HepG2 (cell line): ENCODE data around the gene CDR2L. TPM values are rescaled to one million over a fixed set of nuclear protein-coding genes. Genes with fewer than 3 reads are reported as not detected.

ENCODE experiments used
- AGO1 ChIP-seq: fragments of 200-400 bp; formaldehyde crosslinking; IDR thresholded peaks from 2 replicates; pipeline ENCODE4 v1.6.1; 2017; ENCODE audit warnings: mild to moderate bottlenecking, low read depth, low read length, moderate library complexity; ENCODE audit not compliant: poor library complexity, severe bottlenecking
- ATF1 ChIP-seq: IDR thresholded peaks from 2 replicates; pipeline ENCODE4 v1.6.1; 2016; ENCODE audit warnings: mild to moderate bottlenecking, control low read depth
- ATM ChIP-seq: fragments of 450-650 bp; IDR thresholded peaks from 2 replicates; pipeline ENCODE4 v1.7.1; 2017; ENCODE audit warnings: mild to moderate bottlenecking, borderline replicate concordance
- CBFB ChIP-seq: sonication (generic); formaldehyde crosslinking; IDR thresholded peaks from 2 replicates; pipeline ENCODE4 v1.4.0; 2020; ENCODE audit warnings: missing genetic modification reagents
- CBX5 ChIP-seq: sonication (generic); formaldehyde crosslinking; IDR thresholded peaks from 2 replicates; pipeline ENCODE4 v1.4.0; 2020; ENCODE audit warnings: missing genetic modification reagents, borderline replicate concordance
- EEA1 ChIP-seq: sonication (generic); formaldehyde crosslinking; IDR thresholded peaks from 2 replicates; pipeline ENCODE4 v1.5.1; 2020; ENCODE audit warnings: mild to moderate bottlenecking, missing genetic modification reagents, borderline replicate concordance
- EED ChIP-seq: sonication (generic); formaldehyde crosslinking; IDR thresholded peaks from 2 replicates; pipeline ENCODE4 v1.5.0; 2020; ENCODE audit warnings: mild to moderate bottlenecking, missing genetic modification reagents
- HOXA7 ChIP-seq: sonication (generic); formaldehyde crosslinking; IDR thresholded peaks from 2 replicates; pipeline ENCODE4 v1.8.1; 2022; ENCODE audit warnings: mild to moderate bottlenecking, missing genetic modification reagents, moderate library complexity
- KAT8 ChIP-seq: IDR thresholded peaks from 2 replicates; pipeline ENCODE4 v1.6.1; 2016; ENCODE audit warnings: missing genetic modification reagents, missing compliant biosample characterization
- KLF13 ChIP-seq: sonication (generic); formaldehyde crosslinking; IDR thresholded peaks from 2 replicates; pipeline ENCODE4 v1.4.0; 2020; ENCODE audit warnings: mild to moderate bottlenecking, missing genetic modification reagents
- MBNL3 ChIP-seq: fragments of 250-450 bp; sonication (Bioruptor Pico); conservative IDR thresholded peaks from 2 replicates; pipeline ENCODE4 v1.8.0; 2022; ENCODE audit warnings: mild to moderate bottlenecking, inconsistent platforms
- MEIS1 ChIP-seq: sonication (generic); formaldehyde crosslinking; IDR thresholded peaks from 2 replicates; pipeline ENCODE4 v1.9.0; 2021; ENCODE audit warnings: mild to moderate bottlenecking, missing genetic modification reagents, moderate library complexity, borderline replicate concordance
- NONO ChIP-seq, 2 experiments: fragments of 450-650 bp in 1 of 2; sonication (generic) in 1 of 2; formaldehyde crosslinking in 1 of 2; IDR thresholded peaks in 1 of 2; conservative IDR thresholded peaks in 1 of 2; 2 replicates each; pipeline versions ENCODE4 v1.6.1 to v1.8.0; 2017 to 2022; ENCODE audit warnings: mild to moderate bottlenecking in 1 of 2, missing genetic modification reagents in 1 of 2, moderate library complexity in 1 of 2
- NR2F1 ChIP-seq, 2 experiments: fragments of 450-650 bp in 1 of 2; formaldehyde crosslinking in 1 of 2; IDR thresholded peaks; 2 replicates each; pipeline versions ENCODE4 v1.5.0 to v1.6.1; 2016 to 2020; ENCODE audit warnings: mild to moderate bottlenecking in 1 of 2, missing compliant biosample characterization in 1 of 2, missing genetic modification reagents in 1 of 2, moderate library complexity in 1 of 2
- ONECUT2 ChIP-seq: sonication (generic); formaldehyde crosslinking; IDR thresholded peaks from 2 replicates; pipeline ENCODE4 v1.4.0; 2020; ENCODE audit warnings: missing genetic modification reagents
- PTBP1 ChIP-seq: fragments of 200-400 bp; formaldehyde crosslinking; IDR thresholded peaks from 2 replicates; pipeline ENCODE4 v1.6.1; 2018; ENCODE audit warnings: low read length, low read depth; ENCODE audit not compliant: poor library complexity, severe bottlenecking
- TERF1 ChIP-seq: sonication (generic); formaldehyde crosslinking; IDR thresholded peaks from 2 replicates; pipeline ENCODE4 v1.8.0; 2022; ENCODE audit warnings: mild to moderate bottlenecking, missing genetic modification reagents, moderate library complexity
- ZEB1 ChIP-seq: IDR thresholded peaks from 2 replicates; pipeline ENCODE4 v1.6.1; 2012; ENCODE audit warnings: mild to moderate bottlenecking, low read depth, inconsistent platforms; ENCODE audit not compliant: insufficient replicate concordance
- ZNF354B ChIP-seq: sonication (generic); formaldehyde crosslinking; IDR thresholded peaks from 2 replicates; pipeline ENCODE4 v1.8.0; 2022; ENCODE audit warnings: mild to moderate bottlenecking, missing genetic modification reagents
- ZNF441 ChIP-seq: sonication (generic); formaldehyde crosslinking; IDR thresholded peaks from 2 replicates; pipeline ENCODE4 v1.7.0; 2021; ENCODE audit warnings: missing genetic modification reagents, borderline replicate concordance
- ZNF510 ChIP-seq: sonication (generic); formaldehyde crosslinking; IDR thresholded peaks from 2 replicates; pipeline ENCODE4 v1.4.0; 2020; ENCODE audit warnings: low read depth, mild to moderate bottlenecking, missing genetic modification reagents
- ZNF652 ChIP-seq: IDR thresholded peaks from 2 replicates; pipeline ENCODE4 v1.6.1; 2016; ENCODE audit warnings: low read depth, borderline replicate concordance
- ZNF674 ChIP-seq: sonication (generic); formaldehyde crosslinking; IDR thresholded peaks from 2 replicates; pipeline ENCODE4 v1.5.0; 2020; ENCODE audit warnings: low read depth, mild to moderate bottlenecking, missing genetic modification reagents
- ZNF777 ChIP-seq: sonication (generic); formaldehyde crosslinking; IDR thresholded peaks from 2 replicates; pipeline ENCODE4 v1.4.0; 2020; ENCODE audit warnings: missing genetic modification reagents
- ZNF83 ChIP-seq: sonication (generic); formaldehyde crosslinking; IDR thresholded peaks from 2 replicates; pipeline ENCODE4 v1.4.0; 2020; ENCODE audit warnings: missing genetic modification reagents, mild to moderate bottlenecking, borderline replicate concordance
- polyA plus RNA-seq, 8 experiments: library from polyadenylated mRNA; depleted of rRNA in 3 of 8; stranded (reverse) in 7 of 8; unstranded in 1 of 8; fragments of >200 nt; fragmentation: Illumina TruSeq in 4 of 8; extraction: Trizol in 4 of 8; gene quantifications; 2 replicates each; pipeline versions ENCODE4 v1.2.1 to v1.2.3, GENCODE V29; 2011 to 2016; ENCODE audit warnings: low read depth in 4 of 8, missing spikeins in 1 of 8, mixed read lengths in 1 of 8; ENCODE audit not compliant: insufficient read depth in 1 of 8
- total RNA-seq, 5 experiments: library from RNA; depleted of rRNA; stranded (reverse); fragments of >200 nt; fragmentation: Illumina TruSeq; extraction: Trizol; gene quantifications; 2 replicates each; pipeline ENCODE4 v1.2.3, GENCODE V29; 2016; ENCODE audit warnings: low read depth in 1 of 5
- TF ChIP-seq, protein P1 (sequence below): IDR thresholded peaks from 2 replicates; pipeline ENCODE4 v1.6.1; 2016
- TF ChIP-seq, protein P2 (sequence below): sonication (generic); formaldehyde crosslinking; conservative IDR thresholded peaks from 2 replicates; pipeline ENCODE4 v1.8.0; 2022; ENCODE audit warnings: low read depth, missing genetic modification reagents

Gene CDR2L
- total and polyA plus RNA-seq, 2 of the 13 experiments (the other 11 are each of a cell fraction or from before 2014, with no cell fraction given): 1.9 to 2.1 TPM

GRCh38 chr17:75034236-75034908 lies 46.9 kb downstream of the CDR2L start (continued):
- TF ChIP-seq MEIS1 (peak; percentile 93), ZNF354B (peak; percentile 97; the same call in 1 of the 2 replicates), CBX5 (CRISPR knock-in tag) (peak; percentile 82; the same call in 1 of the 2 replicates), AGO1 (peak; percentile 80), PTBP1 (no peak), ZNF510 (no peak), EED (CRISPR knock-in tag) (no peak; the same call in 1 of the 2 replicates), TERF1 (peak; percentile 15; the same call in 1 of the 2 replicates), CBFB (0 out of 2 replicates have a peak, but pooled peaks have one; percentile 89), ATF1 (CRISPR knock-in tag) (no peak), ZNF441 (CRISPR knock-in tag) (peak; percentile 81), NR2F1 (CRISPR knock-in tag; IDR thresholded peaks at IDR 0.05) (peak in 1 of 2 experiments; percentile 57; a peak in 1 of 4 replicates), ZNF652 (CRISPR knock-in tag) (peak; percentile 59), NONO (IDR thresholded peaks at IDR 0.05) (no peak), NONO (CRISPR knock-in tag; conservative IDR thresholded peaks at IDR 0.05) (no peak; the same call in 1 of the 2 replicates), ONECUT2 (CRISPR knock-in tag) (no peak), ATM (no peak), ZNF674 (CRISPR knock-in tag) (no peak), KLF13 (CRISPR knock-in tag) (no peak), EEA1 (CRISPR knock-in tag) (0 out of 2 replicates have a peak, but pooled peaks have one; percentile 63), ZNF777 (CRISPR knock-in tag) (peak; percentile 71), ZNF83 (CRISPR knock-in tag) (peak; percentile 89; the same call in 1 of the 2 replicates), MBNL3 (CRISPR knock-in tag) (no peak), KAT8 (CRISPR knock-in tag) (no peak; the same call in 1 of the 2 replicates), HOXA7 (CRISPR knock-in tag) (no peak), ZEB1 (peak; percentile 78)
- TF ChIP-seq, protein P1, sequence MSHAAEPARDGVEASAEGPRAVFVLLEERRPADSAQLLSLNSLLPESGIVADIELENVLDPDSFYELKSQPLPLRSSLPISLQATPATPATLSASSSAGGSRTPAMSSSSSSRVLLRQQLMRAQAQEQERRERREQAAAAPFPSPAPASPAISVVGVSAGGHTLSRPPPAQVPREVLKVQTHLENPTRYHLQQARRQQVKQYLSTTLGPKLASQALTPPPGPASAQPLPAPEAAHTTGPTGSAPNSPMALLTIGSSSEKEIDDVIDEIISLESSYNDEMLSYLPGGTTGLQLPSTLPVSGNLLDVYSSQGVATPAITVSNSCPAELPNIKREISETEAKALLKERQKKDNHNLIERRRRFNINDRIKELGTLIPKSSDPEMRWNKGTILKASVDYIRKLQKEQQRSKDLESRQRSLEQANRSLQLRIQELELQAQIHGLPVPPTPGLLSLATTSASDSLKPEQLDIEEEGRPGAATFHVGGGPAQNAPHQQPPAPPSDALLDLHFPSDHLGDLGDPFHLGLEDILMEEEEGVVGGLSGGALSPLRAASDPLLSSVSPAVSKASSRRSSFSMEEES (CRISPR knock-in tag): peak; percentile 91
- TF ChIP-seq, protein P2, sequence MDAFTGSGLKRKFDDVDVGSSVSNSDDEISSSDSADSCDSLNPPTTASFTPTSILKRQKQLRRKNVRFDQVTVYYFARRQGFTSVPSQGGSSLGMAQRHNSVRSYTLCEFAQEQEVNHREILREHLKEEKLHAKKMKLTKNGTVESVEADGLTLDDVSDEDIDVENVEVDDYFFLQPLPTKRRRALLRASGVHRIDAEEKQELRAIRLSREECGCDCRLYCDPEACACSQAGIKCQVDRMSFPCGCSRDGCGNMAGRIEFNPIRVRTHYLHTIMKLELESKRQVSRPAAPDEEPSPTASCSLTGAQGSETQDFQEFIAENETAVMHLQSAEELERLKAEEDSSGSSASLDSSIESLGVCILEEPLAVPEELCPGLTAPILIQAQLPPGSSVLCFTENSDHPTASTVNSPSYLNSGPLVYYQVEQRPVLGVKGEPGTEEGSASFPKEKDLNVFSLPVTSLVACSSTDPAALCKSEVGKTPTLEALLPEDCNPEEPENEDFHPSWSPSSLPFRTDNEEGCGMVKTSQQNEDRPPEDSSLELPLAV: no peak
